Left renal pelvis (tissue), 4 donors: ENCODE measurements around the gene CACNA2D3. TPM values are rescaled to one million over a fixed set of nuclear protein-coding genes. Genes with fewer than 3 reads are reported as not detected.
"Not testable (repeated sequence)": the region's sequence is repeated elsewhere in the genome, so short reads cannot be mapped to it uniquely, and the experiment has no call there.

Source experiments
- DNase-seq, 4 donors: peaks; one replicate each; pipeline ENCODE4 v3.0.0-alpha.2; 2013; ENCODE audit warnings: low read depth in 4 of 4, low spot score in 3 of 4
- polyA plus RNA-seq, 4 donors: library from polyadenylated mRNA; unstranded; fragments of 120-200 nt; gene quantifications; one replicate each; pipeline ENCODE4 v1.2.1, GENCODE V29; 2013; ENCODE audit not compliant: insufficient read length in 4 of 4

CACNA2D3 gene
- polyA plus RNA-seq, 4 donors, result 1.6 to 3.2 (median 2.3) TPM

DNA sequence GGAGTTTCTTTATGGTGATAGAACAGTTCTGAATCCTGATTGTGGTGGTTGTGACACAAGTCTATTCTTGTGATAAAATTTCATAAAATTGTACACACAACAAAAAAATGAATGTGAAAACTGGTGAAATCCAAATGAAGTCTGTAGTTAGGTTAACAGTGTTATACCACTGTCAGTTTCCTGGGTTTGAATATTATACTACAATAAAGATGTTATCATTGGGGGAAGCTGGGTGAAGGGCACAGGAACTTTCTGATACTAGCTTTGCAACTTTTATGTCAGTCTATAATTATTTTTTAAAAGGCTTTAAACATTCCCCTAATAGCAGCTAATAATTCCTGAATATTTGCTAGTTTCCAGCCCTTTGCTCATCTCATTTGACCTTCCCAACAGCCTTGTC, 485.7 kb downstream of the CACNA2D3 start:
- no peak for DNase-seq

DNA sequence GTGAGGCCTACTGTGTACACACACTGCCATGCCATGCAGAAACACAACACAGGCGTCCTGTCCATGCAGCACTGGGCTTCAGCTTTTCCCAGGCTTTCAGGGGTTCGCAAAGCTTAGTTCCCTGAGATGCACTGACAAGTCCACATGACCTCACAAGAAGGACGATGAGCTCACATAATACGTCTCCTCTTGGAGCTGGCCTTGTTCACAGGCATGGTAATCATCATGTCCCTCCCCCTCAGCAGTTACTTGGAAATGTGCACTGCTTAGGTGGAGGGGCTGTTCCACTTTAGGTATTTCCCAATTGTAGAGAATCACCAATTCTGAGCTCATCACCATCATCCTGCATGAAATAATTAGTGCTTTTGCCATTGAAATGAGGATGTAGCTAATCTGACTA, 496.7 kb downstream of the CACNA2D3 start:
- no peak for DNase-seq

DNA sequence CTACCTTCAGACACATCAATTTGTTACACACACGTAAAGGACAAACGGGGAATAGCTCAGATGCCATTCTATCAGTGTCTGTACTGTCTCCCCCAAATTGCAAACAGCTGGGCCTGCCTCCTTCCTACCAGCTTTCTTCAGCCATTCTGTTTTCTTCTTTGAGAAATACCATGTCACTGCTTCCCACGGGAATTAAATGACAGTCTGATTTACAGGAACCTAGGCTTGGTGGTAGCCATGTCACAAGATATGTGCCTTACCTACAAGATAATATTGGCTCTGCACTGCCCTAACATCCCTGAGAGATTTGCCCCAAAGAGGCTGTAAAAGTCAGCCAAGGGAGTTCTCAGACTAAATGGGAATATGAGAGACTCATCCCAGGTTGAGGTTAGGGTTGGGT, 497.2 kb downstream of the CACNA2D3 start:
- DNase-seq, result no peak

DNA sequence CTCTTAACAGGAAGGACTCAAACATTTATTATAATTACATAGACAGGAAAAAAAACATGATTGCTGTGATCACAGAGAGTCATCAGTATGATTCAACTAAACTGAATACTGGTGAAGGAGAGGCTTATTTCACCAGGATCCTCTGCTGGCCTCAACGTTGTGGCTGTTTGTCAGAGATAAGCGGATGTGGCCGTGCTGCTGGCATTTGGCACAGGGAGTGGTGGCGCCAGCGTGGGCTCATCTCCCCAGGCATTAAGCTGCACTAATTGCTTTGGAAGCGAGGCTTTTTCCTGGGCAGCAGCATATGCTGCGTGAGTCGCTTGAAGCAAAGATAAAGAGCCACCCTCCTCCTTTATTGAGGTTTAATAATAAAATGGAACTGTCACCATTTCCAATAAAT, 498.8 kb downstream of the CACNA2D3 start:
- DNase-seq, result no peak

DNA sequence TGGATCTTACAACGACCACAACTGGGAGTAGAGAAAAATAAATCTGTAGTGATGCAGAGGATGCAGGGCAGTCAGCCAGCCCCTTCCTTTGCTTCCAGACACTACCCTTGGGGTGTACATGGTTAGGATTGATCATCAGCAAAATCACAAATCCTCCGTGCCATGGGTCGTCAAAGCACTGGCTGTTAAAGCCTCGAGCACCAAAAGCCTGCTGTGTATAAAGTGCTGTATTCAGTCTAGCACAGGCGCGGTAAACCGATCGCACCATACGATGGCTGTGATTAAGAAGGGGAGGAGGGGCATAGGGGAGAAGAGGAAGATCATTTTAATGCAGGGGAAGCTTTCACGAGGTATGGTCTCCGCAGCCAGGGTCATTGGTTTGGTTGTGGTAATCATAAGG, 500.3 kb downstream of the CACNA2D3 start:
- DNase-seq, result no peak

DNA sequence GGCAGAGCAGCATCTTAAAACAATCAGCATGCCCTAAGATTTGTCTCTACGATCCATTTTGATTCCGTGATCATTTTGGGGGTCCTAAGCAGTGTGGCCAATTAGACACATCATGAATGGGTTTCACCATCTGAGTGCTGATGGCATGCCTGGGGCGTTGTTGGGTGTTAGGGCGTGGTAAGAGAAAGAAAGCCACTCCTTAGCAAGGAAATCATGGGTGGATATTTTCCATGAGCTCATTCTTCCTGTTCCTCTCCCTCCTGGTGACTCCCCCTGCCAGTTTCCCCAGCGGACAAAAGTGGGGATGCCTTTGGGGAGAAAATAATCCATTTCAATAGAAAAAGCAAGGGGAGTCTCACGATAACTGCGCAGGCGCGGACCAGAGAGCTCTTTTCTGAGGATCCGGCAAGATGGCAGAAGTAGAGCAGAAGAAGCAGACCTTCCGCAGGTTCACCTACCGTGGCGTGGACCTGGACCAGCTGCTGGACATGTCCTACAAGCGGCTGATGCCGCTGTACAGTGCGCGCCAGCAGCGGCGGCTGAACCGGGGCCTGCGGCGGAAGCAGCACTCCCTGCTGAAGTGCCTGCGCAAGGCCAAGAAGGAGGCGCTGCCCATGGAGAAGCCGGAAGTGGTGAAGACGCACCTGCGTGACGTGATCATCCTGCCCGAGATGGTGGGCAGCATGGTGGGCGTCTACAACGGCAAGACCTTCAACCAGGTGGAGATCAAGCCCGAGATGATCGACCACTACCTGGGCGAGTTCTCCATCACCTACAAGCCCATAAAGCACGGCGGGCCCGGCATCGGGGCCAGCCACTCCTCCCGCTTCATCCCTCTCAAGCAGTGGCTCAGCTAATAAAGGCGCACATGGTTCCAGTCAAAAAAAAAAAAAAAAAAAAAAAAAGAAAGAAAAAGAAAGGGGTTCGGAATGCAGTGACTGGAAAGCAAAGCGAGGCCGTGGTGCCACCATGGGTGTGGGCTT, 503.7 kb downstream of the CACNA2D3 start:
- DNase-seq, result no peak

DNA sequence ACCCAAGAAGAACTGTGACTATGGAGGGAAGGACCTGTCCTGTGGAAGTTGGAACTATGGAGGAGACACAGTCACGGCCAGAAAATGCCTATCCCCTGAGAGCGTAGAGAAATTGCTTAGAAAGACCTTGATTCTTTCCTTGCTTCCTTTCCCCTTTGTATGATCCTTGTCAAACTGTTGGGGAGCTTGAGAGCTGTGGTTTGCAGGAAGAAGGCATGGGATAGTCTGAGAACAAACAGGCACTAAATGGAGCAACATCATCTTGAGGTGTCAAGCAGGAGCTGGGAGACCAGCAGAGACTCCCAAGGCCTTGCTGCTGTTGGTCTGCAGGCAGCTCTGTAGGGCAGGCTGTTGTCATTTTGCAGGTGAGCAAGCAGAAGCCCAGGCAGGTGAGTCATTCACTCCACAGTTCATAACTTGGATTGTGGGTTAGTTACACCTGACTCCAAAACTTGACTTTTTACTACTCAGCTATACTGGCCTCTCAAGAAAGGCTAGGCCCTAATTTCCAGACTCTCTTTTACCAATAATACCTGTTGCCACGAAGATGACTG, 506.6 kb downstream of the CACNA2D3 start:
- no peak for DNase-seq

DNA sequence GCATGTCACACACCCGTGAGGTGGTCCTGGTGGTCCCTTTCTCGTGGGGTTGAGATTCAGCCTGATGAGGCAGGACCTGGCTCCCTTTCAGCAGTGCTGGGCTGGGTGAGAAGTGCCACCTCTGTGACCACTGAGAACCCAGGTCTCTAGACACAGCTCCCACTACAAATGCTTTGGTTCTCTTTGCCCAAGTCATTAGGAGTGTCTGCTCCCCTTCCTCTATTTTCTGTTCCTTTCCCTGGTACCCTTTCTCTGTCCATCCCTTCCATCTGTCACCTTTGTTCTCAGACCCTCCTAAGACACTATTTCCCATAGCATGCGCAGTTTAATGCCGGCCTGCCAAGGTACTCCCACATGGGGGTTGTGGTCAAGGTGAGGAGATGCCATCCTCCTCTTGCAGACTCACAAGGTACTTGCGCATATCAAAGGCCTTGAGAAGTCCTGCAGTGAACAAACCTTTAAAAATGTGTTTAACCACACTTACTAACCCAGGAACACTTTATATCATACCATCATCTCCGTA, 507.8 kb downstream of the CACNA2D3 start:
- no peak for DNase-seq

DNA sequence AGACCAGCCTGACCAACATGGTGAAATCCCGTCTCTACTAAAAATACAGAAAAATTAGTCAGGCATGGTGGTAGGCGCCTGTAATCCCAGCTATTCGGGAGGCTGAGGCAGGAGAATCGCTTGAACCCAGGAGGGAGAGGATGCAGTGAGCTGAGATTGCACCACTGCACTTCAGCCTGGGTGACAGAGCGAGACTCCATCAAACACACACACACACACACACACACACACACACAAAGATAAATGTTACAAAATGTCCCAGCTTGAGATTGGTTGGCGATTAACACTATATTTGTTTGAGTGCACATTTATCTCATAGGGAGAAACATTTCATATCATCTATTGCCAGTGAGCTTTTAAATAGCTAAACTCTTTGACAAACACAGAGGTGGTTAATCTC, 508.6 kb downstream of the CACNA2D3 start:
- not testable (repeated sequence) for DNase-seq

DNA sequence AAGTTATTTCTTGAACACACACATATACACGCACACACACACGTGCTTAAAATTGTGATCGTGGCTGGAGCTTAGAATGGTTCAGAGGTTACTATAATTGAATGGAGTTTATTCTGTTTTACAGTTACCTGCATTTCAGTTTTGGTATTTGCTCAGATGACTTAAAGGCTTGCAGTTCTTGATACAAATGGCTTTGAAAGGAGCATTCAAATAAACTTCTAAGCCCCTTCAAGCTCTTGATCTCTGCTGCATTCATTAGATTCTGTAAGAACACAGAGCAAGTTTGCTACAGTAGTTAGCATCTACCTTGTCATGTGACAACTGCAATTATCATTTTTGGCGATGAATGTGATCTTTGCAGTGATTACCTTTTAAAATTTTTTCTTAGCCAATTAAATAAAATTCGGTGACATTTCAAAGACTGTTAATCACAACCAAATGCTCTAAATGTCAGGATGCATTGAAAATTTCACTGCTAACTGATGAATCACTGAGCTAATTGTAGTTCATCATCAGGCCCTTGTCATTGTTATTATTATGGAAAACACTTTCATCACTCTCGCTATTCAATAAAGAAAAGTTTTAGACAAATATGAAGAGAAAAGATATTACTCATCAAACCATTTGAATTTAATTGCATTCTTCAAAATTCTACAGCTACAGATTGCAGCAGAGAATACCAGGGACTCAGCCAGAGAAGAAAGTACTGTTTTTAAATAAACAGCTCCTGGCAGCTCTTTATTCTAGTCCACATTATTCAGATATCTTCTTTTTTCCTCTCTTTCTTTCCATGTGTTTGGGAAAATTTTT, 509.4 kb downstream of the CACNA2D3 start:
- DNase-seq, result no peak

DNA sequence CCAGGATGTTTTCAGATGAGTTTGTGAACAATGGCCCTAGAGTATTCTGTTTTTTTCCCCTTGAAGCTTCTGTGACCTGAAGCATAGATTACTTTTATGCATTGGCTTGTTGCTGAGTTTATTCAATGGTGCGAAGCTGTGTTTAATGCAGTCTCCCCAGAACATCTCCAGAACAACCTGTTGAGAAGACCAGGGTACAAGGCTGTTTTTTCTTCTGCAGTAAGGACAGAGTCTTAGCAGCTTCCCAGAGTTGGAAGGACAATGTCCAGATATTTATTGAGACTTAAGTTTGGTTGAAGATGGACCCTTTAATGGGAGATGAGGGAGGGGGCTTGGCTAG, 509.9 kb downstream of the CACNA2D3 start:
- DNase-seq, result no peak

DNA sequence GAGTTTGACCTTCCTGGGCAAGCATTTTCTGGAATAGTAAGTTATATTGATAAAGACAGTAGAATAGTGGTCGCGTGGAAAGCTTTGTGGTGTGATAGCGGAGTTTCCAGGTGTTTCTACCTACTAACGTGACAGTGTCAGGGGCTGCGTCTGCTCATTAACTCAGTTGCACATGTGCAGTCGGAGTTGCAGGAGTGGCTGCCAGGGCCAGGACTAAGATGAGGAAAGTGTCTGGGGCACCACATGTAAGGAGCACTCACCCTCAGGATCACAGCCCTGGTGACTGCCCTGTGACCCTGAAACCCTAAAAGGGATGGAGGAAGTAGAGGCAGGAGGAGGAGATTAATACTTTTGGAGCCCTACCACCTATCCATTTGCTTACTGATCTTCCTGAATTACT, 510.5 kb downstream of the CACNA2D3 start:
- no peak for DNase-seq

DNA sequence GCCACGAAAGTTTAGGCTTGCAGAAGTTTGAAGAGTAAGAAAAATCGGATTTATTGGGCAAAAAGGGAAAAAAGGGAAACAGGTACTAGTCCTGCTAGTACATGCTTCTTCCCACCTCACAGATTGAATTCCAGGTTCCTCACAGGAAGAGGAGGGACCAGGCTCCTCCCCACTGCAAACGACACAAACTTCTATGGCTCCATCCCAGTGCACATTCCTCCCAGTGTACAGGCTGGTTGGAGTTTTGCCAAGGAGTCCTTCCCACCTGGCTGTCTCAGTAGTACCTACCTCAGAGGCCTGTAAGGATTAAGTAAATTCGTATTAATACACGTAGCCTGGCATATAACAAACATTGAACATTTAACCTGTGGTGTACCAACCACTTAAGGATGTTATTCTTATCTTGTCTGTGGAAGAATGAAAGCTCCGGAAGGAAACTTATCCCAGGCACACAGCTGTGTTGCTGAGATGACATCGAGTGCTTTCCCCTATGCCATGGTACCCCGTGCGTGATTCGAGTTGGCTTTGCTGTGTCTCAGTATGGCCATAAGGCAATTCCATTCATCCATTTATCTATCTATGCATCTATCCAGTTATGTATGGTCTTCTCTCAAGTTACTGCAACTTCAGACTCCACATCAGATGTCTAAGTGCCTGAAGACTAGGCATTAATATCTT, 511.2 kb downstream of the CACNA2D3 start:
- no peak for DNase-seq

DNA sequence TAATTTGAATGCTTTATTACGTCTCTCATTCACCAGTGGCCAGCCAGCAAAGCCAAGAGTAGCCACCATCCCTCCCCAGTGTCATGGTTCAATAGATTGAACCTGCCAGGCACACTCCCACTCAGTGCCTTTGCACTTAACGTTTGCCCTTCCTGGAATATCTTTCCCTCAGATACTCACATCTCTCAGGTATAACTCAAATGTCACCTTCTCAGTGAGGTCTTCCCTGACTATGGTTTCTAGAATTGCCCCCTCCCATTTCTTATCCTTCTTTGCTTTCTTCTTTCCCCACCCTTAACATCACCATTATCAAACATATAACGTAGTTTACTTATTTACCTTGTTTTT, 511.7 kb downstream of the CACNA2D3 start:
- DNase-seq, result no peak

DNA sequence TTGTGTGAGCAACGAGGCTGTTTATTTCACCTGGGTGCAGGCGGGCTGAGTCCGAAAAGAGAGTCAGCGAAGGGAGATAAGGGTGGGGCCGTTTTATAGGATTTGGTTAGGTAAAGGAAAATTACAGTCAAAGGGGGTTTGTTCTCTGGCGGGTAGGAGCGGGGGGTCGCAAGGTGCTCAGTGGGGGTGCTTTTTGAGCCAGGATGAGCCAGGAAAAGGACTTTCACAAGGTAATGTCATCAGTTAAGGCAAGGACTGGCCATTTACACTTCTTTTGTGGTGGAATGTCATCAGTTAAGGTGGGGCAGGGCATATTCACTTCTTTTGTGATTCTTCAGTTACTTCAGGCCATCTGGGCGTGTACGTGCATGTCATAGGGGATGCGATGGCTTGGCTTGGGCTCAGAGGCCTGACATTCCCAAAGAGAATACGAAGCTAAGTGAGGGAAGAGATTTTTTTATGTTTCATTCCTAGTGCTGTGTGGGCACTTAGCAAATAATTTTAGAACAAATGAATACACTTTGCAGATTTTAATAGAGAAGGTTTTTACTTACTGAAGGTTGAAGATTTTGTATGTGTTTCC, 517.5 kb downstream of the CACNA2D3 start:
- not testable (repeated sequence) for DNase-seq

DNA sequence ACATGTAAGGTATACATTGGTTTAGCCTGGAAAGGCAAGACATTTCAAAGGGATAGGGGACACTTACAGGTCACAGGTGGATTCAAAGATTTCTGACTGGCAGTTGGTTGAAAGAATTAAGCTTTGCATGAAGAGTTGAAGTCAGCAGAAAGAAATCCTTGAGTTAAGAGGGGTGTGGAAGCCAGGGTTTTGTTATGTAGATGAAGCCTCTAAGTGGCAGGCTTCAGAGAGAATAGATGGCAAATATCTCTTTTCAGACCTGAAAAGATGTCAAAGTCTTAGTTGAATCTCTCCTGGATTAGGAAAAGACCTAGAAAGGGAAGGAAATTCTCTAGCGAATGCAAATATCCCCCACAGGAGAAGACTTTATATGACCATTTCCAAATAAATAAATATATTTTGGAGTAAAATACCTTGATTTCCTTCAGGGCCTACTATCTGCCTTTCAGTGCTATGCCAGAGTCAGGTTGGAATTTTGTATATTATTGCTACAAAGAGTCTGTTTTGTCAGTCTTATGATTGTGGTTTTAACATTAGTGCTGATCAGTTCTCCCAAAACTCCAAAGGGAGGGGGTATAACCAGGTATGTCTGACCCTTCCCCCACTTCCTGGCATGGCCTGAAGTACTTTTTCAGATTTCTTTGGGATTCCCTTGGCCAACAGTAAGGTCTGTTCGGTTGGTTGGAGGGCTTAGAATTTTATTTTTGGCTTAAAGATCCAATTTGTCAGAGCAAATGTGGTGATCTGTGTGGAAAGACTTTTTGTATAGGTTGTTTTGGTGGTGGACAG, 519.1 kb downstream of the CACNA2D3 start:
- no peak for DNase-seq

DNA sequence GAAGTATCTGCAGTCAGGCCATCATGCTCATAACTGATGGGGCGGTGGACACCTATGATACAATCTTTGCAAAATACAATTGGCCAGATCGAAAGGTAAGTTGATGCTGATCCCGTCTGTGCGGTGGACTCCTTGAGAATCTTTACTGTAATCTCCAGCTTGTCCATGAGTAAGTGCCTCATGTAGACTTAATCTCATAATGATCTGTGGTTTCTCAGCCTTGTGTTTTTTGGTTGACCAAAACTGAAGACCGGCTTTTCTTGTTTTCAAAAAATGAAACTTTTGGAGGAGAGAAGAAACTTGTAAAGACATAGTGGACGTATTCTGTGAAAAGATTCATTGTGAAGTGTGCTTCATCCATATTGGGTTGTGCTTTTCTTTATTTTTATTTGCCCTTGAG, 519.8 kb downstream of the CACNA2D3 start:
- DNase-seq, result no peak

DNA sequence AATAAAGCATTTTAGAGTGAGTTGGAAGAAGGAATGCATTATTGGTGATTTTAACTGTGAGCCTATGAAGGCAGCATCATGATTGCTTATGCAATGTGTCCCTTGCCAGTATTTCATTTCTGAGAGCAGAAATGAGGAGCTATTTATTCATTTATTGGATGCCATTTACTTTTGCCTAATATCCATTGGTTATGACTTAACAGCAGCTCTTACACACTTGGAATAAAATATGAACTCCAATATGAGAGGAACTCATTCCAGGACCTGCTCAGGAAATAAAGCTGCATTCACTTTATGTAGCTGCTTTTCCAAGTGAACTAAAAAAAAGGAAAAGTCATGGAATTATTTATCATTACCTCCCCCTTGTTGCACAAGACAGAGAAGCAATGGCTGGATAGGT, 525.4 kb downstream of the CACNA2D3 start:
- DNase-seq, result no peak

DNA sequence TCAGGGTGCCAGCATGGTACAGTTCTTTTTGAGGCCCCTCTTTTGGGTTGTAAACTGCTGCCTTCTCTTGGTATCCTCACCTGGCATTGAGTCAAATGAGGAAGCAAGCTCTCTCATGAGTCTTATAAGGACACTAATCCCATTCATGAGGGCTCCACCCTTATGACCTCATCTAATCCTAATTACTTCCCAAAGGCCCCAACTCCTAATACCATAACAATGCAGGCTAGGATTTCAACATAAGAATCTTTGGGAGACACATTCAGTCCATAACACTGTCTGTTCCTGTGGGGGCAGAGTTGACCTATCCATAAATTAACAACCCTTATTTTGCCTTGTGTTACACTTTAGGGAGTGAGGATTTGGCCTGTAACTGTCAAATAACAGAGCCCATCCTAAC, 527.2 kb downstream of the CACNA2D3 start:
- DNase-seq, result no peak
